K562 (cell line): Measurements from ENCODE around the gene TMEM205. TPM values are rescaled to one million over a fixed set of nuclear protein-coding genes. Genes with fewer than 3 reads are reported as not detected.

Source experiments
- CHD4 ChIP-seq: fragments of 200-600 bp; sonication (generic); IDR thresholded peaks from 3 replicates; pipeline ENCODE4 v1.6.1; 2012; ENCODE audit warnings: low read depth, mild to moderate bottlenecking, mixed read lengths, low read length, inconsistent platforms; ENCODE audit not compliant: insufficient read depth, insufficient replicate concordance, poor library complexity, severe bottlenecking
- FOXK1 ChIP-seq: sonication (generic); formaldehyde crosslinking; IDR thresholded peaks from 2 replicates; pipeline ENCODE4 v1.8.0; 2022; ENCODE audit warnings: missing genetic modification reagents, mild to moderate bottlenecking, borderline replicate concordance
- HMG20A ChIP-seq: fragments of 450-650 bp; formaldehyde crosslinking; conservative IDR thresholded peaks from 2 replicates; pipeline ENCODE4 v1.4.0; 2020; ENCODE audit warnings: mild to moderate bottlenecking, mixed read lengths
- NONO ChIP-seq, 2 experiments: fragments of 200-400 bp in 1 of 2; fragments of 450-650 bp in 1 of 2; formaldehyde crosslinking in 1 of 2; IDR thresholded peaks; 2 replicates each; pipeline ENCODE4 v1.6.1; 2017; ENCODE audit warnings: low read depth in 2 of 2, mild to moderate bottlenecking in 2 of 2, moderate library complexity in 2 of 2, low read length in 1 of 2
- STAG1 ChIP-seq: sonication (generic); formaldehyde crosslinking; IDR thresholded peaks from 2 replicates; pipeline ENCODE4 v1.5.0; 2020; ENCODE audit warnings: missing genetic modification reagents, borderline replicate concordance
- ZNF274 ChIP-seq: IDR thresholded peaks from 2 replicates; pipeline ENCODE4 v1.6.1; 2011; ENCODE audit warnings: low read depth, mild to moderate bottlenecking, low read length, moderate library complexity, borderline replicate concordance
- polyA plus RNA-seq, 8 experiments: library from polyadenylated mRNA; depleted of rRNA in 4 of 8; stranded (reverse) in 5 of 8; unstranded in 3 of 8; fragments of >200 nt; fragmentation: Nextera tagmentation in 2 of 8; fragmentation: Illumina TruSeq in 1 of 8; extraction: Ambion mirVana in 2 of 8; extraction: Trizol in 1 of 8; gene quantifications; 2 replicates each; pipeline versions ENCODE4 v1.2.1 to v1.2.3, GENCODE V29; 2011 to 2014; ENCODE audit warnings: inconsistent platforms in 1 of 8, missing spikeins in 1 of 8
- total RNA-seq, 7 experiments: library from RNA; depleted of rRNA in 6 of 7; stranded (reverse); fragments of >200 nt in 6 of 7; fragmentation: Illumina TruSeq in 2 of 7; extraction: Trizol in 2 of 7; gene quantifications; 2 replicates each; pipeline versions ENCODE4 v1.2.1 to v1.2.3, GENCODE V29; 2011 to 2021; ENCODE audit warnings: low replicate concordance in 1 of 7
- TF ChIP-seq, protein P1 (sequence below): fragments of 450-650 bp; IDR thresholded peaks from 2 replicates; pipeline ENCODE4 v1.6.1; 2014; ENCODE audit warnings: low read depth, mild to moderate bottlenecking, moderate library complexity, borderline replicate concordance
- TF ChIP-seq, protein P2 (sequence below): fragments of 250-450 bp; sonication (Bioruptor Pico); IDR thresholded peaks from 2 replicates; pipeline ENCODE4 v1.4.0; 2020; ENCODE audit warnings: mild to moderate bottlenecking
- TF ChIP-seq, protein P3 (sequence below): sonication (generic); formaldehyde crosslinking; IDR thresholded peaks from 2 replicates; pipeline ENCODE4 v1.8.1; 2023; ENCODE audit warnings: mild to moderate bottlenecking, missing genetic modification reagents

TMEM205 gene
- total and polyA plus RNA-seq, 9 of the 15 experiments (the other 6 are each of a cell fraction or from before 2014, with no cell fraction given), result 21.3 to 81.5 (median 44.1) TPM

DNA sequence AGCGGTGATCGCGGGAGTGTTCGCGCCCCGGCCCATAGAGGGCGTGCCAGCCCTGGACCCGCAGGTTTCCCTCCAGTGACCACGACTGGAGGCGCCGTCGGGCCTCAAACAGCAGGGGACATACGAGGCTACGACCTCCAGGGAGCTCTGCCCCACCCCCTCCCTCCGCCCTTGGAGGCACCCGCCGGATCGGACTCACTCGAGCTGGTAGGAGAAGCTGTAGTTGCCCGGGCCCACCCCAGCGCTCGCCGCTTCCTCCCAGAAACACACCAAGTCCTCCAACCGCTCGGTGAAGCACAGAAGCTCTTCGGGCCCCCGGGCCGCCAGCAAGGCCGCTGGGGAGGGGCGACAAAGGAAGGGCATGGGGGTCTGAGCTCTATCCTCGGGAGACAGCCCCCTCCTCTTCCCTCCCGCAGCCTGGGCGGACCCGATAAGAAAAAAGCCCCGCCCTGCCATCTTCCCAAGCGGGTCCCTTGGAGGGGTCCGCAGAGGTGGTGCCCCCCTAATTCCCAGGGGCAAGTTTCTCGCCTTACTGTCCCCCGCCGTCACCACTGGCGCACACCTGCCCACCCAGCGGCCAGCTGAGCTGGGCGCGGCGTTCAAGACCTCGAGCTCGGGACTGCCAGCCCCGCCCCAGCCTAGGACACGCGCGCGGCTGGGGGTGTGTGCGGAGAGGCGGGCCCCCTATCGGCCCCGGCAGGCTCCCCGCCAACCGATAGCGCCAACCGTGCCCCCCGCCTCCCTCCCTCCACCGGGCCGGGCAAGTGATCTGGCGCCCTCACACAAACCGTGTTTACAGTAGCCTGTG is 37.0 kb upstream of the TMEM205 start (continued):
- TF ChIP-seq, protein P1, sequence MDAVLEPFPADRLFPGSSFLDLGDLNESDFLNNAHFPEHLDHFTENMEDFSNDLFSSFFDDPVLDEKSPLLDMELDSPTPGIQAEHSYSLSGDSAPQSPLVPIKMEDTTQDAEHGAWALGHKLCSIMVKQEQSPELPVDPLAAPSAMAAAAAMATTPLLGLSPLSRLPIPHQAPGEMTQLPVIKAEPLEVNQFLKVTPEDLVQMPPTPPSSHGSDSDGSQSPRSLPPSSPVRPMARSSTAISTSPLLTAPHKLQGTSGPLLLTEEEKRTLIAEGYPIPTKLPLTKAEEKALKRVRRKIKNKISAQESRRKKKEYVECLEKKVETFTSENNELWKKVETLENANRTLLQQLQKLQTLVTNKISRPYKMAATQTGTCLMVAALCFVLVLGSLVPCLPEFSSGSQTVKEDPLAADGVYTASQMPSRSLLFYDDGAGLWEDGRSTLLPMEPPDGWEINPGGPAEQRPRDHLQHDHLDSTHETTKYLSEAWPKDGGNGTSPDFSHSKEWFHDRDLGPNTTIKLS, result 0 out of 2 replicates have a peak, but pooled peaks have one; percentile 45
- TF ChIP-seq STAG1 (CRISPR knock-in tag) (no peak; the same call in 1 of the 2 replicates), FOXK1 (CRISPR knock-in tag) (0 out of 2 replicates have a peak, but pooled peaks have one; percentile 18), NONO (IDR thresholded peaks at IDR 0.05; ENCODE audit: low read depth in 2 of 2, low read length in 1 of 2) (0 out of 4 replicates have a peak, but pooled peaks of 1 of the 2 experiments have one; percentile 70), CHD4 (peak; percentile 35), ZNF274 (no peak), HMG20A (CRISPR knock-in tag) (no peak)
- TF ChIP-seq, protein P2, sequence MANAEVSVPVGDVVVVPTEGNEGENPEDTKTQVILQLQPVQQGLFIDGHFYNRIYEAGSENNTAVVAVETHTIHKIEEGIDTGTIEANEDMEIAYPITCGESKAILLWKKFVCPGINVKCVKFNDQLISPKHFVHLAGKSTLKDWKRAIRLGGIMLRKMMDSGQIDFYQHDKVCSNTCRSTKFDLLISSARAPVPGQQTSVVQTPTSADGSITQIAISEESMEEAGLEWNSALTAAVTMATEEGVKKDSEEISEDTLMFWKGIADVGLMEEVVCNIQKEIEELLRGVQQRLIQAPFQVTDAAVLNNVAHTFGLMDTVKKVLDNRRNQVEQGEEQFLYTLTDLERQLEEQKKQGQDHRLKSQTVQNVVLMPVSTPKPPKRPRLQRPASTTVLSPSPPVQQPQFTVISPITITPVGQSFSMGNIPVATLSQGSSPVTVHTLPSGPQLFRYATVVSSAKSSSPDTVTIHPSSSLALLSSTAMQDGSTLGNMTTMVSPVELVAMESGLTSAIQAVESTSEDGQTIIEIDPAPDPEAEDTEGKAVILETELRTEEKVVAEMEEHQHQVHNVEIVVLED (CRISPR knock-in tag), result no peak
- TF ChIP-seq, protein P3, sequence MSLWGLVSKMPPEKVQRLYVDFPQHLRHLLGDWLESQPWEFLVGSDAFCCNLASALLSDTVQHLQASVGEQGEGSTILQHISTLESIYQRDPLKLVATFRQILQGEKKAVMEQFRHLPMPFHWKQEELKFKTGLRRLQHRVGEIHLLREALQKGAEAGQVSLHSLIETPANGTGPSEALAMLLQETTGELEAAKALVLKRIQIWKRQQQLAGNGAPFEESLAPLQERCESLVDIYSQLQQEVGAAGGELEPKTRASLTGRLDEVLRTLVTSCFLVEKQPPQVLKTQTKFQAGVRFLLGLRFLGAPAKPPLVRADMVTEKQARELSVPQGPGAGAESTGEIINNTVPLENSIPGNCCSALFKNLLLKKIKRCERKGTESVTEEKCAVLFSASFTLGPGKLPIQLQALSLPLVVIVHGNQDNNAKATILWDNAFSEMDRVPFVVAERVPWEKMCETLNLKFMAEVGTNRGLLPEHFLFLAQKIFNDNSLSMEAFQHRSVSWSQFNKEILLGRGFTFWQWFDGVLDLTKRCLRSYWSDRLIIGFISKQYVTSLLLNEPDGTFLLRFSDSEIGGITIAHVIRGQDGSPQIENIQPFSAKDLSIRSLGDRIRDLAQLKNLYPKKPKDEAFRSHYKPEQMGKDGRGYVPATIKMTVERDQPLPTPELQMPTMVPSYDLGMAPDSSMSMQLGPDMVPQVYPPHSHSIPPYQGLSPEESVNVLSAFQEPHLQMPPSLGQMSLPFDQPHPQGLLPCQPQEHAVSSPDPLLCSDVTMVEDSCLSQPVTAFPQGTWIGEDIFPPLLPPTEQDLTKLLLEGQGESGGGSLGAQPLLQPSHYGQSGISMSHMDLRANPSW (CRISPR knock-in tag), result no peak
